CD4-positive, alpha-beta T cell treated with Interleukin-4 for 4 hours (primary cell): ENCODE data around the gene RAB33B.
A peak's percentile ranks its signal among the peaks of the same experiment; 100 is the strongest.

ENCODE experiments used
- DNase-seq: peaks from one replicate; pipeline ENCODE4 v3.0.0-alpha.2; 2020

RAB33B gene

DNA sequence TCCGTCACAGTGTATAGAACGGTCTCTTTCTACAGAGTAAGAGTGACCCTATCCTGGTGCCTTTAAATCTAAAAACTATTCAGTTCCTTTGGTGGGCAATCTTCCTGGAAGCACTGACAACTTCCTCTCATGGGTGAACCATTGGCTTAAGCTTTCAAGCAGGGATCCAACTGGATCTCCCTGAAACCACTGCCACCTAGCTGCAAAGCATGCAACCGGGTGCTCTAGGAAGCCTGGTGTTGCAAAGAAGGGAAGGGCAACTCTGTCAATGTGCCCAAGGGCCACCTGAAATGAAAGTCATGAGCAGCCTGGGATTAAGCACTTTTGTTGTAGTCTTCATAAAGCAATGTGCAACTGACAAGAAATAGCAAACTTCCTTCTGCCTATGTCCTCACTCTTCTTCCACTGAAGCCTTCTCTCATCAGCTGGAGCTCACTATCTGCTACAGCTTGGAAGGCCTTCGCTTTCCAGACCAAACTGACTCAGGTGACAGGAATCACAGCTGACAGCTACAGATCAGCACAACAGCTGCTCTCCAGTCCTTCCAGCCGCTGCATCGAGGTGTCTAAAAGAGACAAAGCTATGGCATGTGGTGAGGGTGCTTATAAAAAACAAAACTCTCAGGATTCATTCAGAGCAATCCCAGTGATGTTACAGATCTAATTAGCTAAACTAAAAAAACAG lies 55.9 kb downstream of the RAB33B start:
- DNase-seq: no peak

DNA sequence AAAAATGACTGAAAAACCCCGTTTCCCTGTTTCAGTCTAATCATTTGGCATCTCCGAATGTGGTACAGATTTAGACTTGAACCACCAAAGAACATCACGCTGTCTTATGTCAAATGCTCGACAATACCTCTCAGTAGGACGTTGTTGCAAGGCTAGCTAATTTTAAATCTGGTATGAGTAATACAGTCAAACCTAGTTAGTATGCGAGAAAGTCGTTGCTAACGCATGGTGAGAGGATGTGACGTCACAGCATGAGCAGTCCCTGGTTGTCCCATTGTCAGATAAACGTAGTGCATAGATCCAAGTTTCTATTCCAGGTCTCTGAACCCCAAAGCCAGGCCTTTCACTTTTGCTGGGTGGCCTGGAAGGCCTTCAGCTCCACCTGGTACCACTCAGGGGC lies 57.4 kb downstream of the RAB33B start:
- no peak for DNase-seq

DNA sequence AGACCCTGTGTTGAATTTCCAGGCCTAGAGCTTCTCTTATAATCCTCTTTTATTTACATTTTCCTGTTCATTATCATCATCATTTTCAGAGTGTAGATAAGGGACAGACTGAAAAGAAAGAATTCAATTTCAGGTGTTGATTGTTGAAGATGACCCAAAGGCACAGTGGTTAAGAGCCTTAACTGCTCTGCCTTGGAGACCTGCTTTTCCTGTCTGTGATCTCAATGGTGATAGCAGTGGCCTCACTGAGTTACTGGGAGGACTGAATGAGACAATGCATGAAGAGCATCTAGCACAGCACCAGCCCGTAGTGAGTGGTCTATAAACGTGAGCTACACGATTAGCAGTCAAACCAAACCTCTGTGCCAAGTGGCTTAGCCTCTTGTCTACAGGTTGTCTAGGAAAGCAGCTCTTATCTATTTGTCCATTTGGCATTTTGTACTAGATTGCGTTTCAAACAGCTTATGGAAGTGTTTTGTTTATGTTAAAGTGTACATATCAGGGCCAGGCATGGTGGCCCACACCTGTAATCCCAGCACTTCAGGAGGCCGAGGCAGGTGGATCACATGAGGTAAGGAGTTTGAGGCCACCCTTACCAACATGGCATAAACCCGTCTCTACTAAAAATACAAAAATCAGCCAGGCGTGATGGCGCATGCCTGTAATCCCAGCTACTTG lies 60.6 kb downstream of the RAB33B start:
- no peak for DNase-seq

DNA sequence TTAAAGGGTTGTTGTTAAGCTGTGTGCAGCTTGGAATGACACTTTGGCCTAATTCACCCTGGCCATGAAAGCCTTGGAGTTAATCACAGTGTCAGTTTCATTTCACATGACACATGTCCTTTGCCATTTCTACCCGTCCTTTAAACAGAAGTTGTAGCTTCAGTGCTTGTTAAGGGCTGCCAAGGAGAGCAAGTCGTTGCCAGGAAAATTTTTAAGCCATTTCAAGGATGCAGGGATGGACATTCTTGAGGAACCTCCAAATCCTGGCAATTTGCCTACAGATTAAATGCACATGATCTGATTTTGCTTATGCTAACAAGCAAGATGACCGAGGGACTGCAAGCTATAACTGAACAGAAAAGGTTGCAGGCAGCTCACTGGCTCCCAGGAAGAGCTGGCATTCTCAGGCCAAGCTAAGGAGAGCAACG lies 61.6 kb downstream of the RAB33B start:
- no peak for DNase-seq

DNA sequence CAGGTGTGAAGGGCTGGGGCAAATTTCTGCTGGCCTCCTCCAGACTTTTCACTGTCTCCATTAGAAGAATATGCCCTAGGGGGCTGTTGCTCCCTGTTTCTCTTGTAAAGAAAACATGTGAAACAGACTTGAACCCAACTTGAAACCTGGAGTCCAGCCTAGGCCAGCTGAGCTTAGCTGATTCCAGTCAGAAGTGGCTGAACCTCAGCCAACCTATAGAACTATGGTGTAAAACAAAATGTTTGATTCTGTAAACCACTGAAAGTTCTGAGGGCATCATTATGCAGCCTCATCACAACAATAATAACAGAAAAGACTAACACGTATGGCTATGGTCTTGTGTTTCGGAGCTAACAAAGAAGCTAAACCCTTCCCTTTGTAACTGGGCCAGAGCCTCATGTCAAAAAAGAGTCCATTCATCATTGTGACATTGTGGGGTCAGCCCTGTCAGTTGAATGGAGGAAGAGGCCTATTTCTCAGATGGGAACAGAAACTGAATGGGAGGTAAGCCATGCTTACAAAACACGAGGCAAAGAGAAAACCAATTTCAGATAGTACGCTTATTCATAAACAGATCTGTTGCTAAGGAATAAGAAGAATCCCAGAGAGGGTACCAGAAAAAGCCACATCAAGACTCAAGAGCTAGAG lies 68.0 kb downstream of the RAB33B start:
- no peak for DNase-seq

DNA sequence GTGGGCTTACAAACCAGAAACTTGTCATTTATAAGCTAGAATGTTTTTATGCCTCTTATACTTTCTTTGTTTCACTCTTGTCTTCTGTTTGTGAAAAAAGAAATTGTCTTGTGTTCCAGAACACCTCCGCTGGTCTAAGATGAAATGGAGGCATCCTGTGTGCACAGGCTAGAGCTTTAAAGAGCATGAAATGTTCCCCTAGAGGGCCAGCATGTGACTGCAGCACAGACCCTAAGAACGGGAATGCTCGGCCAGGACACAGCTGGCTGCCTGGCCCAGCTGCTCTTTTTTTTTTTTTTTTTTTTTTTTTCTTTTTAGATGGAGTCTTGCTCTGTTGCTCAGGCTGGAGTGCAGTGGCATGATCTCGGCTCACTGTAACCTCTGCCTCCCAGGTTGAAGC lies 68.5 kb downstream of the RAB33B start:
- no peak for DNase-seq

DNA sequence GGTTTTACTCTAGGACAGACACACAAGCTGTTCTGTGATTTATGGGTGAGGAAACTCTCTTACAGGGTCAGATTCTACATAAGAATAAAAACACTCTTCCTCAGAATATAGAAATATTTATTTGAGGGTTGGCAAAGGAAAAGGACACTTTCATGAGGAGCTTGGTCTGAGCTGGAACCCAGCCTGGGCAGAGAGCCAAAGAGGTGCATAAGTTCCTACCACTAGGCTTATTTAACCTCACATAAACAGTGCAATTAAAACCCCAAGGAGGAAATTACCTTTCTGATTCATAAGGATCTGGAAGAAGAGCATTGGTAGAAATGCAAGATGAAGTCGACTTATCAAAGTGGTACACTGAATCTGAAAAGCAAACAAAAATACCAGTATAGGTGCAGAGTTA lies 69.2 kb downstream of the RAB33B start:
- DNase-seq: no peak

DNA sequence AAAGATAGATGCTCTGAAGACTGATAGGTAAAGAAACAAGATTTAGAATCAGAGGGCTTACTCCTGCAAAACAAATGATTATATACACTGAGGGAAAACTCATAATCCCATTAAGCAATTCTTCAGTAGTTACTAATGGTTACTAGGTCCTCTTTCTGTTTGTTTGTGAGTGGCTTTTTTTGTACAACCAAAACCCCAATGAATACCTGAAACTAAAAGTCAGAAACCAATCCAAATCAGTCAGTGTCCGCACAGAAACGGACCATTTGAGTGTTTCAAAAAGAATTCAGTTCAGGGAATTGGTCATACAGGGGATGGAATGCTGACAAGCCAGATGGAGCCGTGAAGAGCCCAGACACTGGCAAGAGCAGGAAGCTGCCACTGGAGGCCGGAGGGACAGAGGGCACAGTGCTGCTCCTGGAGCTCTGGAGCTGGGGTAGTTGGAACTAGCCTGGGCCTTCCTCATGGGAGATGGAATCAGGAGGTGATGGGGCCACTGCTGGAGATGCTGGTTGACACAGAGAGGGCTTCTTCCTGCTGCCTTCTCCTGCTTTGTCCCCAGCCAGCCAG lies 70.2 kb downstream of the RAB33B start:
- DNase-seq: no peak

DNA sequence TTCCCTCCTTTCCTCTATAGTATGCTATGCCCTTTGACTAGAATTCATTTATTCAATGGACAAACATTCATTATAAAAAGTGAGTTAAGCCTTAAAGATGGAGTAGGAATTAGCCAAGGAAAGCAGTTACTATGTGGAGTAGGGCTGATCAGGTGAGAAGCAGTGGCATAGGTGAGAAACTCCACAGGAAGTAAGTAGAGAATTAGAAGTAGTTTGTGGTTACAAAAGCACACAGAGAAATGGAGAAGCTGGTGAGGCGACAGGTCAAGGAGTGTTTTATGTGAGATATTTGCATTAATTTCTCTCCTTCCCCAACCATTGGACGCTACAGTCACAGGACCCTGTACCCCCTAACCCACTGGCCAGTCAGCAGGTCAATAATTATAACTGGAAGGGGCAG lies 71.5 kb downstream of the RAB33B start:
- peak; percentile 8 for DNase-seq
